GM19324 (cell line): Measurements from ENCODE around the gene PRSS27.
"Not testable (repeated sequence)": the region's sequence is repeated elsewhere in the genome, so short reads cannot be mapped to it uniquely, and the experiment has no call there.

Source experiments
- ATAC-seq: cut with Tn5 transposase; IDR thresholded peaks from one replicate; pipeline ENCODE4 v1.9.1; 2021; ENCODE audit warnings: mild to moderate bottlenecking, moderate library complexity; ENCODE audit not compliant: unreplicated experiment, low FRiP score

Gene PRSS27

GRCh38 chr16:2682209-2683021 lies 37.6 kb downstream of the PRSS27 start, which contains the start of gene KCTD5:
TSS of gene KCTD5 (plus strand) at chr16:2682523. CDS start at chr16:2682549, 26 bp downstream.
- ATAC-seq = peak; percentile 85

GRCh38 chr16:2680360-2680759 lies 39.7 kb downstream of the PRSS27 start:
- ATAC-seq = not testable (repeated sequence)

- ATAC-seq = not testable (repeated sequence)
These were observed 40.1 kb downstream of the PRSS27 start for GRCh38 chr16:2679902-2680301.

- not testable (repeated sequence) for ATAC-seq
These were observed 41.6 kb downstream of the PRSS27 start for GRCh38 chr16:2678206-2678965.

GRCh38 chr16:2676937-2677336 lies 43.1 kb downstream of the PRSS27 start:
- ATAC-seq = not testable (repeated sequence)

GRCh38 chr16:2675714-2676113 lies 44.3 kb downstream of the PRSS27 start:
- no peak for ATAC-seq

GRCh38 chr16:2675021-2675420 lies 45.0 kb downstream of the PRSS27 start:
- ATAC-seq = no peak

GRCh38 chr16:2673066-2673999 lies 46.7 kb downstream of the PRSS27 start:
- peak; percentile 89 for ATAC-seq

GRCh38 chr16:2671741-2672140 lies 48.3 kb downstream of the PRSS27 start:
- no peak for ATAC-seq

- not testable (repeated sequence) for ATAC-seq
These were observed 48.8 kb downstream of the PRSS27 start for GRCh38 chr16:2671193-2671592.

GRCh38 chr16:2670017-2670416 lies 50.0 kb downstream of the PRSS27 start:
- ATAC-seq = not testable (repeated sequence)

- not testable (repeated sequence) for ATAC-seq
These were observed 50.4 kb downstream of the PRSS27 start for GRCh38 chr16:2669587-2669986.

GRCh38 chr16:2666671-2667070 lies 53.4 kb downstream of the PRSS27 start:
- not testable (repeated sequence) for ATAC-seq

- ATAC-seq = no peak
These were observed 55.4 kb downstream of the PRSS27 start for GRCh38 chr16:2664574-2664982.

- no peak for ATAC-seq
These were observed 56.2 kb downstream of the PRSS27 start for GRCh38 chr16:2663553-2664546.
